Activated T-helper 1 cell treated with anti-CD3 and anti-CD28 coated beads, Interleukin-2, amount 50 U/mL, for 16 hours (primary cell): ENCODE data around the gene IGF2BP3.

Experiments used
- DNase-seq, 2 donors: peaks; one replicate each; pipeline ENCODE4 v3.0.0-alpha.2; 2020; ENCODE audit warnings: low read depth in 1 of 2, low spot score in 1 of 2

IGF2BP3 gene

GRCh38 chr7:23472556-23472955, 2.3 kb upstream of the IGF2BP3 start:
- no peak for DNase-seq

- DNase-seq = no peak
Measured at GRCh38 chr7:23472046-23472445, 1.8 kb upstream of the IGF2BP3 start.

GRCh38 chr7:23471106-23471859, 992 bp upstream of the IGF2BP3 start:
- DNase-seq = no peak

GRCh38 chr7:23469961-23470250, 385 bp downstream of the IGF2BP3 start:
- no peak for DNase-seq

GRCh38 chr7:23469150-23469960, 936 bp downstream of the IGF2BP3 start:
- no peak for DNase-seq

- no peak for DNase-seq
Measured at GRCh38 chr7:23468526-23469149, 1.7 kb downstream of the IGF2BP3 start.

GRCh38 chr7:23467806-23468525, 2.3 kb downstream of the IGF2BP3 start:
- no peak for DNase-seq

- no peak for DNase-seq
Measured at GRCh38 chr7:23467291-23467805, 2.9 kb downstream of the IGF2BP3 start.

GRCh38 chr7:23462846-23463245, 7.4 kb downstream of the IGF2BP3 start:
- no peak for DNase-seq

GRCh38 chr7:23458044-23458443, 12.2 kb downstream of the IGF2BP3 start:
- DNase-seq = no peak

GRCh38 chr7:23456093-23456492, 14.2 kb downstream of the IGF2BP3 start:
- no peak for DNase-seq

GRCh38 chr7:23454881-23455526, 15.3 kb downstream of the IGF2BP3 start:
- no peak for DNase-seq

- DNase-seq = no peak
Measured at GRCh38 chr7:23450518-23450917, 19.8 kb downstream of the IGF2BP3 start.

- DNase-seq = no peak
Measured at GRCh38 chr7:23449941-23450340, 20.4 kb downstream of the IGF2BP3 start.

- DNase-seq = no peak
Measured at GRCh38 chr7:23445326-23445725, 25.0 kb downstream of the IGF2BP3 start.

GRCh38 chr7:23443974-23444373, 26.3 kb downstream of the IGF2BP3 start:
- no peak for DNase-seq

GRCh38 chr7:23438171-23438570, 32.1 kb downstream of the IGF2BP3 start:
- DNase-seq = no peak

- DNase-seq = no peak
Measured at GRCh38 chr7:23434147-23434917, 36.0 kb downstream of the IGF2BP3 start.

- no peak for DNase-seq
Measured at GRCh38 chr7:23431702-23432199, 38.5 kb downstream of the IGF2BP3 start.

GRCh38 chr7:23430893-23431259, 39.4 kb downstream of the IGF2BP3 start:
- no peak for DNase-seq
